ENCODE data around the gene TNRC6B. TPM values are rescaled to one million over a fixed set of nuclear protein-coding genes. Genes with fewer than 3 reads are reported as not detected.

TNRC6B gene
- total RNA-seq, 1 experiment from 2014 or later, result 52.2 TPM

DNA sequence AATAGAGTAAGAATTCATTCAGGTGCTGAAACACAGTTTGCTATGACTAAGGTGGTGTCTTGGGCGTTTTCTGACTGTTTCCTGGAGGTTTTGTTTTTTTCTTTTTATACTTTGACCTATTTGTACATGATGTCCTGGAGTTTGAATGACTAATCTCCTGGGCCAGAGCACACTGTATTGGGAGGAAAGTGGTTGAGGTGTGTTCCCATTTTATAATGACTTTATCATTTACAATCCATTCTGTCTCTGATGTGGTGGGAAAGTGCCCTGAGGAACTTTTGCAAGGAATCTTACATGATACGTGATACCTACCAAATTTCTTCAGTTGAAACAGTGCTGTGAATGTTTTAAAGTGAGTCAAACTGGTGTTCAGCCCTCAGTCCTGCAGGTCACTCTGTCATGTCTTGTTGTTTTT is 80.8 kb downstream of the TNRC6B start:
- ChIA-PET CTCF (no interaction called here), POLR2A (ENCODE audit: low non-redundant PET) (no interaction called here)
- Histone ChIP-seq H3K4me3 (ENCODE audit: low read depth, low read length, poor library complexity, severe bottlenecking) (no peak overlapping the region), H3K27ac (ENCODE audit: low read depth, low read length, poor library complexity, severe bottlenecking) (no peak overlapping the region), H3K9me3 (ENCODE audit: low read depth, low read length, poor library complexity, severe bottlenecking) (no peaks in the 10 kb centered on the region), H3K36me3 (ENCODE audit: insufficient read depth, low read length, poor library complexity, severe bottlenecking) (peaks cover 2% of the 10 kb centered on the region), H3K4me1 (ENCODE audit: insufficient read depth, low read length, poor library complexity, severe bottlenecking) (no peaks in the 10 kb centered on the region), H3K27me3 (replicated peaks; ENCODE audit: insufficient read depth, low read depth, low read length, poor library complexity) (no peaks in the 10 kb centered on the region)
- BruUV-seq (replicated peaks), result no TSS peak
- DNase-seq (ENCODE audit: low spot score), result no peak
- intact Hi-C loops (cut with micrococcal nuclease; ENCODE audit: unreplicated experiment), result no loop called here
- no peak for TF ChIP-seq EZH2 (IDR thresholded peaks at IDR 0.05; ENCODE audit: borderline replicate concordance, low read depth, low read length, poor library complexity, severe bottlenecking)
- TF ChIP-seq, protein P1, sequence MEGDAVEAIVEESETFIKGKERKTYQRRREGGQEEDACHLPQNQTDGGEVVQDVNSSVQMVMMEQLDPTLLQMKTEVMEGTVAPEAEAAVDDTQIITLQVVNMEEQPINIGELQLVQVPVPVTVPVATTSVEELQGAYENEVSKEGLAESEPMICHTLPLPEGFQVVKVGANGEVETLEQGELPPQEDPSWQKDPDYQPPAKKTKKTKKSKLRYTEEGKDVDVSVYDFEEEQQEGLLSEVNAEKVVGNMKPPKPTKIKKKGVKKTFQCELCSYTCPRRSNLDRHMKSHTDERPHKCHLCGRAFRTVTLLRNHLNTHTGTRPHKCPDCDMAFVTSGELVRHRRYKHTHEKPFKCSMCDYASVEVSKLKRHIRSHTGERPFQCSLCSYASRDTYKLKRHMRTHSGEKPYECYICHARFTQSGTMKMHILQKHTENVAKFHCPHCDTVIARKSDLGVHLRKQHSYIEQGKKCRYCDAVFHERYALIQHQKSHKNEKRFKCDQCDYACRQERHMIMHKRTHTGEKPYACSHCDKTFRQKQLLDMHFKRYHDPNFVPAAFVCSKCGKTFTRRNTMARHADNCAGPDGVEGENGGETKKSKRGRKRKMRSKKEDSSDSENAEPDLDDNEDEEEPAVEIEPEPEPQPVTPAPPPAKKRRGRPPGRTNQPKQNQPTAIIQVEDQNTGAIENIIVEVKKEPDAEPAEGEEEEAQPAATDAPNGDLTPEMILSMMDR (conservative IDR thresholded peaks at IDR 0.05; ENCODE audit: low read depth, low read length), result no peak

DNA sequence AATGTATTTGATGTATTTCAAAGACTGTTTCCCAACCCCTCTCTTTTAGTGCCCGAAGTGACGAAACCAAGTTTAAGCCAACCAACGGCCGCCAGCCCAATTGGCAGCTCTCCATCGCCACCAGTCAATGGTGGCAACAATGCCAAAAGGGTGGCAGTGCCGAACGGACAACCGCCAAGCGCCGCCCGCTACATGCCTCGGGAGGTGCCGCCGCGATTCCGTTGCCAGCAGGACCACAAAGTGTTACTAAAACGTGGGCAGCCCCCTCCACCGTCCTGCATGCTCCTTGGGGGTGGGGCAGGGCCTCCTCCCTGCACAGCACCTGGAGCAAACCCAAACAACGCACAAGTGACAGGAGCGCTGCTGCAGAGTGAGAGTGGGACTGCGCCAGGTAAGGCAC is 84.1 kb downstream of the TNRC6B start:
- no peaks in the 10 kb centered on the region for H3K27me3 ChIP-seq (replicated peaks; ENCODE audit: insufficient read depth, low read depth, low read length, poor library complexity)
- H3K4me1 ChIP-seq (ENCODE audit: insufficient read depth, low read length, poor library complexity, severe bottlenecking), result no peaks in the 10 kb centered on the region
- intact Hi-C loops (cut with micrococcal nuclease; ENCODE audit: unreplicated experiment), result no loop called here
- no peaks in the 10 kb centered on the region for H3K9me3 ChIP-seq (ENCODE audit: low read depth, low read length, poor library complexity, severe bottlenecking)
- TF ChIP-seq EZH2 (IDR thresholded peaks at IDR 0.05; ENCODE audit: borderline replicate concordance, low read depth, low read length, poor library complexity, severe bottlenecking), result no peak
- TF ChIP-seq, protein P1 (conservative IDR thresholded peaks at IDR 0.05; ENCODE audit: low read depth, low read length), result no peak
- DNase-seq (ENCODE audit: low spot score), result no peak
- ChIA-PET CTCF (no interaction called here), POLR2A (ENCODE audit: low non-redundant PET) (no interaction called here)
- no TSS peak for BruUV-seq (replicated peaks)
- H3K27ac ChIP-seq (ENCODE audit: low read depth, low read length, poor library complexity, severe bottlenecking), result no peak overlapping the region
- H3K4me3 ChIP-seq (ENCODE audit: low read depth, low read length, poor library complexity, severe bottlenecking), result no peak overlapping the region
- peaks cover 21% of the 10 kb centered on the region for H3K36me3 ChIP-seq (ENCODE audit: insufficient read depth, low read length, poor library complexity, severe bottlenecking)

DNA sequence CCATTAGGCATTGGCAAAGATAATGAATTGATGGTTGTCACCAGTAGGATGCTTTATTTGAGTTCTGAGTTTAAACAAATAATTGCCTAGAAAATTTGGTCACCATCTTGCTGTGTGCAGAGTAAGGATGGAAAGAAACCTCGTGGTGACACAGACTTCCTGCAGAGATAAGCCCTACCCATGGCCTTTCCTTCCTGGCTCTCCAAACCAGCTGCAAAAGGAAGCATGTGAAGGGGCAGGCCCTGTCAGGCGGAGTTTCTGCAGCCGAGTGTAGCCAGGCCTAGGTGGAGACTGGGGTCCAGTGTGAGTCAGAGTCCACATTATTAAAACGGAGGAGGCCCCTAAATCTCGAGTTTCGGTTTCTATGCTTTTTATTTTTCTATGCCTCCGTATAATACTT is 85.5 kb downstream of the TNRC6B start:
- Histone ChIP-seq H3K4me3 (ENCODE audit: low read depth, low read length, poor library complexity, severe bottlenecking) (no peak overlapping the region), H3K36me3 (ENCODE audit: insufficient read depth, low read length, poor library complexity, severe bottlenecking) (peaks cover 21% of the 10 kb centered on the region), H3K27me3 (replicated peaks; ENCODE audit: insufficient read depth, low read depth, low read length, poor library complexity) (no peaks in the 10 kb centered on the region), H3K4me1 (ENCODE audit: insufficient read depth, low read length, poor library complexity, severe bottlenecking) (no peaks in the 10 kb centered on the region), H3K27ac (ENCODE audit: low read depth, low read length, poor library complexity, severe bottlenecking) (no peak overlapping the region), H3K9me3 (ENCODE audit: low read depth, low read length, poor library complexity, severe bottlenecking) (no peaks in the 10 kb centered on the region)
- intact Hi-C loops (cut with micrococcal nuclease; ENCODE audit: unreplicated experiment), result no loop called here
- CTCF ChIA-PET, result no interaction called here
- no TSS peak for BruUV-seq (replicated peaks)
- TF ChIP-seq, protein P1 (conservative IDR thresholded peaks at IDR 0.05; ENCODE audit: low read depth, low read length), result no peak
- no peak for TF ChIP-seq EZH2 (IDR thresholded peaks at IDR 0.05; ENCODE audit: borderline replicate concordance, low read depth, low read length, poor library complexity, severe bottlenecking)
- peak; percentile 34 for DNase-seq (ENCODE audit: low spot score)
- POLR2A ChIA-PET (ENCODE audit: low non-redundant PET), result no interaction called here
